ENCODE results near the gene FASLG.
"Not testable (repeated sequence)": the region's sequence is repeated elsewhere in the genome, so short reads cannot be mapped to it uniquely, and the experiment has no call there.

FASLG gene, protein sequence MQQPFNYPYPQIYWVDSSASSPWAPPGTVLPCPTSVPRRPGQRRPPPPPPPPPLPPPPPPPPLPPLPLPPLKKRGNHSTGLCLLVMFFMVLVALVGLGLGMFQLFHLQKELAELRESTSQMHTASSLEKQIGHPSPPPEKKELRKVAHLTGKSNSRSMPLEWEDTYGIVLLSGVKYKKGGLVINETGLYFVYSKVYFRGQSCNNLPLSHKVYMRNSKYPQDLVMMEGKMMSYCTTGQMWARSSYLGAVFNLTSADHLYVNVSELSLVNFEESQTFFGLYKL

GRCh38 chr1:172658871-172659453 is at the start of gene FASLG:
Gene FASLG (plus strand): TSS chr1:172659103. CDS start chr1:172659202, 99 bp downstream.
- TF ChIP-seq, protein P1, sequence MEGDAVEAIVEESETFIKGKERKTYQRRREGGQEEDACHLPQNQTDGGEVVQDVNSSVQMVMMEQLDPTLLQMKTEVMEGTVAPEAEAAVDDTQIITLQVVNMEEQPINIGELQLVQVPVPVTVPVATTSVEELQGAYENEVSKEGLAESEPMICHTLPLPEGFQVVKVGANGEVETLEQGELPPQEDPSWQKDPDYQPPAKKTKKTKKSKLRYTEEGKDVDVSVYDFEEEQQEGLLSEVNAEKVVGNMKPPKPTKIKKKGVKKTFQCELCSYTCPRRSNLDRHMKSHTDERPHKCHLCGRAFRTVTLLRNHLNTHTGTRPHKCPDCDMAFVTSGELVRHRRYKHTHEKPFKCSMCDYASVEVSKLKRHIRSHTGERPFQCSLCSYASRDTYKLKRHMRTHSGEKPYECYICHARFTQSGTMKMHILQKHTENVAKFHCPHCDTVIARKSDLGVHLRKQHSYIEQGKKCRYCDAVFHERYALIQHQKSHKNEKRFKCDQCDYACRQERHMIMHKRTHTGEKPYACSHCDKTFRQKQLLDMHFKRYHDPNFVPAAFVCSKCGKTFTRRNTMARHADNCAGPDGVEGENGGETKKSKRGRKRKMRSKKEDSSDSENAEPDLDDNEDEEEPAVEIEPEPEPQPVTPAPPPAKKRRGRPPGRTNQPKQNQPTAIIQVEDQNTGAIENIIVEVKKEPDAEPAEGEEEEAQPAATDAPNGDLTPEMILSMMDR (IDR thresholded peaks at IDR 0.05; ENCODE audit: low read depth, low read length, missing control alignments), result no peak
- DNase-seq (ENCODE audit: extremely low read depth, low read depth), result no peak
- H3K4me3 ChIP-seq (replicated peaks; ENCODE audit: low read depth, low read length), result no peak within 1 kb of the TSS

GRCh38 chr1:172609528-172609927 is 49.4 kb upstream of the FASLG start:
- no peak overlapping the region for H3K4me3 ChIP-seq (replicated peaks; ENCODE audit: low read depth, low read length)
- TF ChIP-seq, protein P1 (IDR thresholded peaks at IDR 0.05; ENCODE audit: low read depth, low read length, missing control alignments), result no peak
- DNase-seq (ENCODE audit: extremely low read depth, low read depth), result no peak

DNA sequence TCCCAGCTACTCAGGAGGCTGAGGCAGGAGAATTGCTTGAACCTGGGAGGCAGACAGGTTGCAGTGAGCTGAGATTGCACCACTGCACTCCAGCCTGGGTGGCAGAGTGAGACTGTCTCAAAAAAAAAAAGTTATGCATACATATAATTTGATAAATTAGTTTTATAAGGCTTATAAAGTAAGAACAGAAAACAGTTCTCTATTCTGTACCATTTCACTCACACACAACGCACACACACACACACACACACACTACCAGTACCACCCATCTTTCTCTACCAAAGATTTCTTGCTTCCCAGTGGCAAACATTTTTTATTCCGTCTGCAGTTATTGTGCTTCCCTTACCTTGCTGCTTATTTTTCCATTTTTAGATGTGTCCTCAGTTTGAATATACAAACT is 46.4 kb upstream of the FASLG start:
- H3K4me3 ChIP-seq (replicated peaks; ENCODE audit: low read depth, low read length), result no peak overlapping the region
- DNase-seq (ENCODE audit: extremely low read depth, low read depth), result no peak
- TF ChIP-seq, protein P1 (IDR thresholded peaks at IDR 0.05; ENCODE audit: low read depth, low read length, missing control alignments), result no peak

GRCh38 chr1:172613294-172613693 is 45.6 kb upstream of the FASLG start:
- DNase-seq (ENCODE audit: extremely low read depth, low read depth), result no peak
- TF ChIP-seq, protein P1 (IDR thresholded peaks at IDR 0.05; ENCODE audit: low read depth, low read length, missing control alignments), result no peak

DNA sequence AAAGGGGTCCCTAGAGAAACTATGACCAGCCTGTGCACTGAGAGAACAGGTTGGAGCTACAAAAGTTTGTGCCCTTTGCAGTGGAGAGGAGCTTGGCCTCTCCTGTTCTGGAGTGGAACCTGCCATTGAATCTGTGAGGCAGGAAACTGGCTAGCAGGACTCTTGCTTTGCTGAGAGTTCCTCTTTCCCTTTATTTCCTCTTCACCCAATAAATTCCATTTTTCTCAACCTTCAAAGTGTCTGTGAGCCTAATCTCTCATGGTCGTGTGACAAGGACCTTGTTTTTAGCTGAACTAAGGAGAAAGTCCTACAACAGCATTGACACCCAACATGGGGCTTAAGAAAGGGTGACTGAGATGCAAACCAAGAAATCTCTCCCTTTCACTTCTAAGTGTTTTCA is 42.7 kb upstream of the FASLG start:
- TF ChIP-seq, protein P1 (IDR thresholded peaks at IDR 0.05; ENCODE audit: low read depth, low read length, missing control alignments), result no peak
- DNase-seq (ENCODE audit: extremely low read depth, low read depth), result no peak
- H3K4me3 ChIP-seq (replicated peaks; ENCODE audit: low read depth, low read length), result no peak overlapping the region

More at GRCh38 chr1:172613294-172613693, 45.6 kb upstream of the FASLG start:
- H3K4me3 ChIP-seq (replicated peaks; ENCODE audit: low read depth, low read length), result no peak overlapping the region

- no peak overlapping the region for H3K4me3 ChIP-seq (replicated peaks; ENCODE audit: low read depth, low read length)
These were observed 42.3 kb upstream of the FASLG start for GRCh38 chr1:172616636-172617035.

DNA sequence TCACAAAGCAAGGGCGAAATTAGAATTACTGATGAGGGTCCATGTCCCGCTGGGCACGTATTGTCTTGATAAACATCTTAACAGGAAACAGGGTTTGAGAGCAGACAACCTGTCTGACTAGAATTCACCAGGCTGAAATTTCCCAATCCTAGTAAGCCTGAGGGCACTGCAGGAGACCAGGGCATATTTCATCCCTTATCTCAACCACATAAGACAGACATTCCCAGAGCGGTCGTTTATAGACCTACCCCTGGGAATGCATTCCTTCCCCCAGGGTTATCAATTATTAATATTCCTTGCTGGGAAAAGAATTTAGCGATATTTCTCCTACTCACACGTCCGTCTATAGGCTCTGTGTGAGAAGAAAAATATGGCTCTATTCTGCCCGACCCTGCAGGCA is 38.3 kb upstream of the FASLG start:
- DNase-seq (ENCODE audit: extremely low read depth, low read depth), result not testable (repeated sequence)

More at GRCh38 chr1:172616636-172617035, 42.3 kb upstream of the FASLG start:
- TF ChIP-seq, protein P1 (IDR thresholded peaks at IDR 0.05; ENCODE audit: low read depth, low read length, missing control alignments), result no peak
- no peak for DNase-seq (ENCODE audit: extremely low read depth, low read depth)

More for the DNA sequence above, 38.3 kb upstream of the FASLG start:
- H3K4me3 ChIP-seq (replicated peaks; ENCODE audit: low read depth, low read length), result not testable (repeated sequence)

All from HFF-Myc (cell line).